HEK293 (cell line): ENCODE measurements around the gene ZNF790.
A peak's percentile ranks its signal among the peaks of the same experiment; 100 is the strongest.

Source experiments
- ELK4 ChIP-seq: IDR thresholded peaks from 2 replicates; pipeline ENCODE4 v1.6.1; 2011; ENCODE audit warnings: mild to moderate bottlenecking, low read depth, low read length, borderline replicate concordance
- KLF7 ChIP-seq: fragments of 450-650 bp; formaldehyde crosslinking; IDR thresholded peaks from 2 replicates; pipeline ENCODE4 v1.5.1; 2016; ENCODE audit warnings: missing biosample characterization, missing genetic modification characterization, borderline replicate concordance
- KLF8 ChIP-seq: fragments of 450-650 bp; formaldehyde crosslinking; IDR thresholded peaks from 2 replicates; pipeline ENCODE4 v1.5.1; 2016; ENCODE audit warnings: missing biosample characterization, missing genetic modification characterization
- KLF9 ChIP-seq: fragments of 450-650 bp; formaldehyde crosslinking; IDR thresholded peaks from 2 replicates; pipeline ENCODE4 v1.5.1; 2016; ENCODE audit warnings: missing biosample characterization, missing genetic modification characterization, low read depth
- RBAK ChIP-seq: fragments of 450-650 bp; formaldehyde crosslinking; IDR thresholded peaks from 2 replicates; pipeline ENCODE4 v1.5.1; 2016; ENCODE audit warnings: missing biosample characterization, missing genetic modification characterization
- SCRT2 ChIP-seq: fragments of 450-650 bp; formaldehyde crosslinking; IDR thresholded peaks from 2 replicates; pipeline ENCODE4 v1.5.1; 2016; ENCODE audit warnings: missing biosample characterization, missing genetic modification characterization
- SETDB1 ChIP-seq: IDR thresholded peaks from one replicate; pipeline ENCODE4 v1.6.1; 2017; ENCODE audit warnings: mild to moderate bottlenecking, low read length, moderate library complexity, mixed read lengths; ENCODE audit not compliant: insufficient read length
- TCF7L2 ChIP-seq: IDR thresholded peaks from 2 replicates; pipeline ENCODE4 v1.6.1; 2011; ENCODE audit warnings: low read depth, mild to moderate bottlenecking, inconsistent platforms, low read length, moderate library complexity, borderline replicate concordance
- WT1 ChIP-seq: fragments of 450-650 bp; formaldehyde crosslinking; IDR thresholded peaks from 2 replicates; pipeline ENCODE4 v1.5.1; 2016; ENCODE audit warnings: missing biosample characterization, missing genetic modification characterization
- ZBTB1 ChIP-seq: fragments of 450-650 bp; formaldehyde crosslinking; IDR thresholded peaks from 2 replicates; pipeline ENCODE4 v1.5.1; 2016; ENCODE audit warnings: missing biosample characterization, missing genetic modification characterization
- ZBTB44 ChIP-seq: fragments of 450-650 bp; IDR thresholded peaks from 2 replicates; pipeline ENCODE4 v1.5.1; 2018; ENCODE audit warnings: missing biosample characterization, mild to moderate bottlenecking, missing genetic modification characterization
- ZBTB48 ChIP-seq: fragments of 450-650 bp; formaldehyde crosslinking; IDR thresholded peaks from 2 replicates; pipeline ENCODE4 v1.5.1; 2016; ENCODE audit warnings: missing biosample characterization, missing genetic modification characterization
- ZBTB6 ChIP-seq: fragments of 450-650 bp; formaldehyde crosslinking; IDR thresholded peaks from 2 replicates; pipeline ENCODE4 v1.5.1; 2017; ENCODE audit warnings: missing biosample characterization, missing genetic modification characterization
- ZFP41 ChIP-seq: fragments of 450-650 bp; formaldehyde crosslinking; IDR thresholded peaks from 2 replicates; pipeline ENCODE4 v1.5.1; 2016; ENCODE audit warnings: missing biosample characterization, missing genetic modification characterization, borderline replicate concordance
- ZNF174 ChIP-seq: fragments of 450-650 bp; formaldehyde crosslinking; IDR thresholded peaks from 2 replicates; pipeline ENCODE4 v1.5.0; 2017; ENCODE audit warnings: missing biosample characterization, mild to moderate bottlenecking, missing genetic modification characterization
- ZNF184 ChIP-seq: fragments of 450-650 bp; IDR thresholded peaks from 2 replicates; pipeline ENCODE4 v1.5.1; 2018; ENCODE audit warnings: missing biosample characterization, mild to moderate bottlenecking, missing genetic modification characterization
- ZNF2 ChIP-seq: fragments of 450-650 bp; formaldehyde crosslinking; IDR thresholded peaks from 2 replicates; pipeline ENCODE4 v1.5.1; 2016; ENCODE audit warnings: missing biosample characterization, missing genetic modification characterization
- ZNF239 ChIP-seq: fragments of 450-650 bp; formaldehyde crosslinking; IDR thresholded peaks from 2 replicates; pipeline ENCODE4 v1.5.1; 2016; ENCODE audit warnings: missing biosample characterization, missing genetic modification characterization
- ZNF248 ChIP-seq: fragments of 450-650 bp; formaldehyde crosslinking; IDR thresholded peaks from 2 replicates; pipeline ENCODE4 v1.5.1; 2017; ENCODE audit warnings: missing biosample characterization, missing genetic modification characterization
- ZNF292 ChIP-seq: fragments of 450-650 bp; formaldehyde crosslinking; IDR thresholded peaks from 2 replicates; pipeline ENCODE4 v1.5.1; 2016; ENCODE audit warnings: low read depth, missing biosample characterization, missing genetic modification characterization, borderline replicate concordance
- ZNF335 ChIP-seq: fragments of 450-650 bp; formaldehyde crosslinking; conservative IDR thresholded peaks from 2 replicates; pipeline ENCODE4 v1.5.1; 2016; ENCODE audit warnings: missing biosample characterization, missing genetic modification characterization
- ZNF366 ChIP-seq: fragments of 450-650 bp; formaldehyde crosslinking; conservative IDR thresholded peaks from 2 replicates; pipeline ENCODE4 v1.5.1; 2016; ENCODE audit warnings: missing biosample characterization, missing genetic modification characterization
- ZNF394 ChIP-seq: fragments of 450-650 bp; formaldehyde crosslinking; IDR thresholded peaks from 2 replicates; pipeline ENCODE4 v1.5.1; 2016; ENCODE audit warnings: missing biosample characterization, missing genetic modification characterization, mild to moderate bottlenecking, moderate library complexity, borderline replicate concordance
- ZNF423 ChIP-seq: fragments of 450-650 bp; formaldehyde crosslinking; IDR thresholded peaks from 2 replicates; pipeline ENCODE4 v1.5.1; 2016; ENCODE audit warnings: missing biosample characterization, missing genetic modification characterization
- ZNF433 ChIP-seq: fragments of 450-650 bp; formaldehyde crosslinking; IDR thresholded peaks from 2 replicates; pipeline ENCODE4 v1.5.1; 2016; ENCODE audit warnings: missing biosample characterization, missing genetic modification characterization, low read depth
- ZNF488 ChIP-seq: fragments of 450-650 bp; formaldehyde crosslinking; IDR thresholded peaks from 2 replicates; pipeline ENCODE4 v1.5.1; 2016; ENCODE audit warnings: missing biosample characterization, missing genetic modification characterization
- ZNF514 ChIP-seq: fragments of 450-650 bp; formaldehyde crosslinking; IDR thresholded peaks from 2 replicates; pipeline ENCODE4 v1.5.1; 2016; ENCODE audit warnings: missing biosample characterization, missing genetic modification characterization
- ZNF558 ChIP-seq: fragments of 450-650 bp; formaldehyde crosslinking; IDR thresholded peaks from 2 replicates; pipeline ENCODE4 v1.5.1; 2016; ENCODE audit warnings: missing biosample characterization, missing genetic modification characterization
- ZNF600 ChIP-seq: fragments of 450-650 bp; formaldehyde crosslinking; IDR thresholded peaks from 2 replicates; pipeline ENCODE4 v1.5.1; 2016; ENCODE audit warnings: missing biosample characterization, missing genetic modification characterization
- ZNF621 ChIP-seq: fragments of 450-650 bp; formaldehyde crosslinking; IDR thresholded peaks from 2 replicates; pipeline ENCODE4 v1.5.1; 2017; ENCODE audit warnings: missing biosample characterization, missing genetic modification characterization
- ZNF658 ChIP-seq: fragments of 450-650 bp; formaldehyde crosslinking; IDR thresholded peaks from 2 replicates; pipeline ENCODE4; 2016; ENCODE audit warnings: missing biosample characterization, missing genetic modification characterization
- ZNF664 ChIP-seq: fragments of 450-650 bp; formaldehyde crosslinking; IDR thresholded peaks from 2 replicates; pipeline ENCODE4 v1.5.1; 2016; ENCODE audit warnings: missing biosample characterization, missing genetic modification characterization
- ZNF670 ChIP-seq: fragments of 450-650 bp; formaldehyde crosslinking; IDR thresholded peaks from 2 replicates; pipeline ENCODE4 v1.5.1; 2016; ENCODE audit warnings: missing biosample characterization, missing genetic modification characterization, low read depth
- ZNF704 ChIP-seq: fragments of 450-650 bp; formaldehyde crosslinking; IDR thresholded peaks from 2 replicates; pipeline ENCODE4 v1.5.1; 2016; ENCODE audit warnings: missing biosample characterization, missing genetic modification characterization
- ZNF785 ChIP-seq: fragments of 450-650 bp; formaldehyde crosslinking; IDR thresholded peaks from 2 replicates; pipeline ENCODE4 v1.5.1; 2016; ENCODE audit warnings: missing biosample characterization, missing genetic modification characterization
- ZSCAN23 ChIP-seq: fragments of 450-650 bp; formaldehyde crosslinking; IDR thresholded peaks from 2 replicates; pipeline ENCODE4 v1.5.1; 2016; ENCODE audit warnings: missing biosample characterization, missing genetic modification characterization
- ZSCAN4 ChIP-seq: fragments of 450-650 bp; formaldehyde crosslinking; IDR thresholded peaks from 2 replicates; pipeline ENCODE4 v1.5.1; 2017; ENCODE audit warnings: missing biosample characterization, missing genetic modification characterization

Gene ZNF790

DNA sequence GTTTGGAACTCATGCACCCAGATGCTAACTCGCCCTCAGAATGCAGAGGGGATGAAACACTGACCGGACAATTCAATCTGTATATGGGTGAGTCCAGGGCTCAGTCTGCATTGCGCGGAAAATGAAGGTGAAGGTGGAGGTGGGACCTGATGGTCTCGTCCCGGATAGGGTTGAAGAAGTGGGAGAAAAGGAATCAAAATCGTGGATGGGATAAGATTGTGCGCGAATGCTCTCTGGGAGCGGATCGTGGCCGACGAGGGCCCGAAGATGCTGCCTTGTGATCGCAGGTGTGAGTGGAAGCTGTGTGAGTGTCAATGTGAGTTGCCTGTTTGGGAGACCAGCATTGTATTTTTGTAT is 65.0 kb downstream of the ZNF790 start (continued):
- TF ChIP-seq ZBTB44 (tag by site-specific recombination), result no peak
- TF ChIP-seq ZFP41 (tag by site-specific recombination), result no peak
- no peak for TF ChIP-seq ZNF248 (tag by site-specific recombination)
- TF ChIP-seq ZNF239 (tag by site-specific recombination), result no peak
- TF ChIP-seq ZNF184, result no peak
- peak; percentile 72; the same call in 1 of the 2 replicates for TF ChIP-seq ZBTB1 (tag by site-specific recombination)
- TF ChIP-seq ZNF664 (tag by site-specific recombination), result no peak
- peak; percentile 22; the same call in 1 of the 2 replicates for TF ChIP-seq KLF9 (tag by site-specific recombination)
- TF ChIP-seq SETDB1, result peak; percentile 11
- TF ChIP-seq KLF8, result peak; percentile 9; the same call in 1 of the 2 replicates
- TF ChIP-seq ZNF670, result no peak
- no peak for TF ChIP-seq ZNF174
- no peak for TF ChIP-seq ZBTB48 (tag by site-specific recombination)
- TF ChIP-seq KLF7 (tag by site-specific recombination), result no peak; the same call in 1 of the 2 replicates
- TF ChIP-seq ZNF514, result no peak
- TF ChIP-seq ZNF292 (tag by site-specific recombination), result no peak
- TF ChIP-seq ZNF600 (tag by site-specific recombination), result peak; percentile 90
- no peak for TF ChIP-seq TCF7L2
- peak; percentile 70; the same call in 1 of the 2 replicates for TF ChIP-seq ZNF558 (tag by site-specific recombination)
- TF ChIP-seq ZBTB6 (tag by site-specific recombination), result no peak
- TF ChIP-seq ZNF423 (tag by site-specific recombination), result no peak
- TF ChIP-seq ZNF658 (tag by site-specific recombination), result no peak
- peak; percentile 83; the same call in 1 of the 2 replicates for TF ChIP-seq RBAK (tag by site-specific recombination)
- peak; percentile 97 for TF ChIP-seq ZNF2 (tag by site-specific recombination)
- TF ChIP-seq ZNF785 (tag by site-specific recombination), result peak; percentile 78
- peak; percentile 59 for TF ChIP-seq ZSCAN4 (tag by site-specific recombination)
- no peak for TF ChIP-seq ELK4
- TF ChIP-seq ZNF621 (tag by site-specific recombination), result no peak
- peak; percentile 19; the same call in 1 of the 2 replicates for TF ChIP-seq SCRT2 (tag by site-specific recombination)
- peak; percentile 70; the same call in 1 of the 2 replicates for TF ChIP-seq WT1
- TF ChIP-seq ZNF704 (tag by site-specific recombination), result no peak
- TF ChIP-seq ZNF488, result no peak
- TF ChIP-seq ZNF335, result peak; percentile 21
- peak; percentile 98 for TF ChIP-seq ZNF366 (tag by site-specific recombination)
- no peak for TF ChIP-seq ZSCAN23 (tag by site-specific recombination)
- 0 out of 2 replicates have a peak, but pooled peaks have one; percentile 9 for TF ChIP-seq ZNF433
- TF ChIP-seq ZNF394 (tag by site-specific recombination), result no peak
